ENCODE results near the gene THAP11.
A peak's percentile ranks its signal among the peaks of the same experiment; 100 is the strongest.

The THAP11 gene

GRCh38 chr16:67864594-67864993 is 22.5 kb downstream of the THAP11 start:
- H3K4me3 ChIP-seq (ENCODE audit: low read length): no peak overlapping the region
- no peaks in the 10 kb centered on the region for H3K27me3 ChIP-seq (replicated peaks; ENCODE audit: insufficient read depth, low read length)
- TF ChIP-seq EZH2 (optimal IDR thresholded peaks at IDR 0.05; ENCODE audit: low read depth, low read length) (no peak), CTCF (IDR thresholded peaks at IDR 0.05; ENCODE audit: low read length) (no peak), EZH2phosphoT487 (IDR thresholded peaks at IDR 0.05; ENCODE audit: low read length) (no peak)
- H3K9ac ChIP-seq (ENCODE audit: low read length): no peak overlapping the region
- H2AFZ ChIP-seq (ENCODE audit: low read length): no peak overlapping the region
- no peaks in the 10 kb centered on the region for H3K9me3 ChIP-seq (replicated peaks; ENCODE audit: insufficient read depth, low read length)
- no peak overlapping the region for H3K27ac ChIP-seq (ENCODE audit: low read length)
- no peaks in the 10 kb centered on the region for H3F3A ChIP-seq (ENCODE audit: insufficient read depth, low read length)
- no peaks in the 10 kb centered on the region; the same call in 1 of the 2 replicates for H4K20me1 ChIP-seq (ENCODE audit: insufficient read depth, low read length)
- no peaks in the 10 kb centered on the region; the same call in none of the 2 replicates for H3K36me3 ChIP-seq (replicated peaks; ENCODE audit: insufficient read depth, low read length)
- H3K4me1 ChIP-seq (ENCODE audit: low read length): no peaks in the 10 kb centered on the region
- H3K9me2 ChIP-seq (replicated peaks; ENCODE audit: insufficient read depth, low read length): no peaks in the 10 kb centered on the region
- peaks cover 53% of the 10 kb centered on the region for H3K79me2 ChIP-seq (ENCODE audit: low read length)
- H3K4me2 ChIP-seq (ENCODE audit: low read depth, low read length): no peak overlapping the region
- no peak for DNase-seq

GRCh38 chr16:67865318-67865717 is 23.2 kb downstream of the THAP11 start:
- TF ChIP-seq CTCF (IDR thresholded peaks at IDR 0.05; ENCODE audit: low read length) (peak; percentile 40), EZH2phosphoT487 (IDR thresholded peaks at IDR 0.05; ENCODE audit: low read length) (no peak)
- Histone ChIP-seq H3K9me2 (replicated peaks; ENCODE audit: insufficient read depth, low read length) (no peaks in the 10 kb centered on the region), H2AFZ (ENCODE audit: low read length) (no peak overlapping the region), H3K4me2 (ENCODE audit: low read depth, low read length) (no peak overlapping the region), H4K20me1 (ENCODE audit: insufficient read depth, low read length) (no peaks in the 10 kb centered on the region; the same call in 1 of the 2 replicates), H3K79me2 (ENCODE audit: low read length) (peaks cover 49% of the 10 kb centered on the region), H3K27me3 (replicated peaks; ENCODE audit: insufficient read depth, low read length) (no peaks in the 10 kb centered on the region), H3K9ac (ENCODE audit: low read length) (no peak overlapping the region), H3F3A (ENCODE audit: insufficient read depth, low read length) (0 out of 2 replicates have a peak, but pooled peaks cover 6% of the 10 kb centered on the region), H3K9me3 (replicated peaks; ENCODE audit: insufficient read depth, low read length) (no peaks in the 10 kb centered on the region), H3K4me3 (ENCODE audit: low read length) (no peak overlapping the region), H3K27ac (ENCODE audit: low read length) (no peak overlapping the region), H3K36me3 (replicated peaks; ENCODE audit: insufficient read depth, low read length) (no peaks in the 10 kb centered on the region; the same call in none of the 2 replicates), H3K4me1 (ENCODE audit: low read length) (no peaks in the 10 kb centered on the region)
- peak; percentile 15 for DNase-seq

- Histone ChIP-seq H3K27ac (ENCODE audit: low read length) (no peak overlapping the region), H3K4me2 (ENCODE audit: low read depth, low read length) (no peak overlapping the region), H3K79me2 (ENCODE audit: low read length) (peaks cover 24% of the 10 kb centered on the region), H3K4me3 (ENCODE audit: low read length) (no peak overlapping the region), H3K27me3 (replicated peaks; ENCODE audit: insufficient read depth, low read length) (no peaks in the 10 kb centered on the region), H3F3A (ENCODE audit: insufficient read depth, low read length) (peaks cover 21% of the 10 kb centered on the region), H4K20me1 (ENCODE audit: insufficient read depth, low read length) (no peaks in the 10 kb centered on the region; the same call in 1 of the 2 replicates), H3K9ac (ENCODE audit: low read length) (no peak overlapping the region), H2AFZ (ENCODE audit: low read length) (no peak overlapping the region), H3K4me1 (ENCODE audit: low read length) (peaks cover 5% of the 10 kb centered on the region), H3K9me3 (replicated peaks; ENCODE audit: insufficient read depth, low read length) (no peaks in the 10 kb centered on the region), H3K9me2 (replicated peaks; ENCODE audit: insufficient read depth, low read length) (no peaks in the 10 kb centered on the region), H3K36me3 (replicated peaks; ENCODE audit: insufficient read depth, low read length) (no peaks in the 10 kb centered on the region; the same call in 1 of the 2 replicates)
- no peak for DNase-seq
- TF ChIP-seq CTCF (IDR thresholded peaks at IDR 0.05; ENCODE audit: low read length) (no peak), EZH2 (optimal IDR thresholded peaks at IDR 0.05; ENCODE audit: low read depth, low read length) (no peak), EZH2phosphoT487 (IDR thresholded peaks at IDR 0.05; ENCODE audit: low read length) (no peak)
Measured at GRCh38 chr16:67868290-67868689, 26.2 kb downstream of the THAP11 start.

Data from MM.1S (cell line).